HG02623 (cell line): ENCODE data around the gene IGIP.

ENCODE experiments used
- ATAC-seq: cut with Tn5 transposase; IDR thresholded peaks from one replicate; pipeline ENCODE4 v1.9.1; 2021; ENCODE audit warnings: moderate library complexity; ENCODE audit not compliant: unreplicated experiment

Gene IGIP

GRCh38 chr5:140162275-140162674, 36.5 kb downstream of the IGIP start:
- ATAC-seq = no peak

- no peak for ATAC-seq
These were observed 37.0 kb downstream of the IGIP start for GRCh38 chr5:140162781-140163180.

- ATAC-seq = no peak
These were observed 39.6 kb downstream of the IGIP start for GRCh38 chr5:140165101-140165922.

- no peak for ATAC-seq
These were observed 40.2 kb downstream of the IGIP start for GRCh38 chr5:140165923-140166270.

- no peak for ATAC-seq
These were observed 41.2 kb downstream of the IGIP start for GRCh38 chr5:140166911-140167310.

- ATAC-seq = no peak
These were observed 42.6 kb downstream of the IGIP start for GRCh38 chr5:140168371-140168770.

- ATAC-seq = no peak
These were observed 43.7 kb downstream of the IGIP start for GRCh38 chr5:140169410-140169809.

GRCh38 chr5:140172483-140172882, 46.7 kb downstream of the IGIP start:
- no peak for ATAC-seq

GRCh38 chr5:140174014-140174413, 48.3 kb downstream of the IGIP start:
- no peak for ATAC-seq

GRCh38 chr5:140174465-140175366, 49.0 kb downstream of the IGIP start, which contains the start of gene CYSTM1:
Gene CYSTM1, plus strand, starts transcription at chr5:140175188. Its CDS starts 19,278 bp downstream, at chr5:140194466.
- peak; percentile 92 for ATAC-seq

- peak; percentile 32 for ATAC-seq
These were observed 49.8 kb downstream of the IGIP start for GRCh38 chr5:140175367-140176030.

GRCh38 chr5:140176031-140176387, 50.3 kb downstream of the IGIP start:
- ATAC-seq = no peak

GRCh38 chr5:140178086-140178410, 52.3 kb downstream of the IGIP start:
- no peak for ATAC-seq

GRCh38 chr5:140178482-140179116, 52.9 kb downstream of the IGIP start:
- no peak for ATAC-seq
